ENCODE results near the gene FGA. TPM values are rescaled to one million over a fixed set of nuclear protein-coding genes. Genes with fewer than 3 reads are reported as not detected.

FGA gene
- polyA plus RNA-seq, 2 of the 4 experiments (the other 2 are of a cell fraction): 10.2 to 130 TPM

- POLR2A ChIA-PET: no interaction called here
- H3K4me1 ChIP-seq: peaks cover 4% of the 10 kb centered on the region
- whole genome bisulfite sequencing (ENCODE audit: missing lambda C conversion rate): 94% methylated on average over 6 of the region's 6 CpGs
- ATAC-seq: no peak
- no peaks in the 10 kb centered on the region for H3K9me3 ChIP-seq
- TF ChIP-seq HOXB5 (CRISPR knock-in tag; IDR thresholded peaks at IDR 0.05): no peak
- H3K27ac ChIP-seq: no peak overlapping the region
- no peak overlapping the region for H3K4me3 ChIP-seq
- FAIRE-seq: no peak
- DNase-seq (ENCODE audit: low read depth in 1 of 2, low spot score in 1 of 2): no peak
- CTCF ChIA-PET: interaction anchor here (1.3 to 3.0 kb wide), 3 partner anchors 12 to 48 kb away, joined by 3 to 11 read pairs (median 4); no protein-coding TSS in a partner anchor
- no peak overlapping the region for H3K4me2 ChIP-seq
These were observed 16.5 kb upstream of the FGA start for GRCh38 chr4:154606728-154607723.

GRCh38 chr4:154604696-154605200 lies 14.2 kb upstream of the FGA start:
- H3K9me3 ChIP-seq: no peaks in the 10 kb centered on the region
- ATAC-seq: no peak
- FAIRE-seq: no peak
- 83% methylated on average over 4 of the region's 4 CpGs for WGBS (ENCODE audit: missing lambda C conversion rate)
- ChIA-PET CTCF (interaction anchor here (0.7 kb wide), 1 partner anchor 17 kb away, joined by 3 read pairs; no protein-coding TSS in a partner anchor), POLR2A (no interaction called here)
- H3K4me3 ChIP-seq: no peak overlapping the region
- H3K4me1 ChIP-seq: no peaks in the 10 kb centered on the region
- TF ChIP-seq ZC3H11A (IDR thresholded peaks at IDR 0.05) (no peak), CBX2 (IDR thresholded peaks at IDR 0.05; ENCODE audit: borderline replicate concordance, low read depth) (no peak), BHLHE40 (IDR thresholded peaks at IDR 0.05; ENCODE audit: low read depth, low read length) (no peak), KDM5A (IDR thresholded peaks at IDR 0.05) (no peak), ZNF302 (CRISPR knock-in tag; IDR thresholded peaks at IDR 0.05) (no peak), MAX (IDR thresholded peaks at IDR 0.05) (no peak), TP53 (CRISPR knock-in tag; IDR thresholded peaks at IDR 0.05) (no peak), SREBF2 (IDR thresholded peaks at IDR 0.05) (no peak), EP300 (IDR thresholded peaks at IDR 0.05) (no peak), ATOH8 (CRISPR knock-in tag; IDR thresholded peaks at IDR 0.05; ENCODE audit: low read depth) (no peak), USF2 (IDR thresholded peaks at IDR 0.05) (no peak), MAFK (IDR thresholded peaks at IDR 0.05; ENCODE audit: partially characterized antibody) (no peak), HES2 (IDR thresholded peaks at IDR 0.05) (no peak), NFE2L2 (conservative IDR thresholded peaks at IDR 0.05; ENCODE audit: low read length) (no peak), CEBPB (IDR thresholded peaks at IDR 0.05) (no peak), JUNB (IDR thresholded peaks at IDR 0.05) (no peak), FOXS1 (CRISPR knock-in tag; IDR thresholded peaks at IDR 0.05) (no peak)
- DNase-seq (ENCODE audit: low read depth in 1 of 2, low spot score in 1 of 2): no peak
- H3K4me2 ChIP-seq: no peak overlapping the region
- no peak overlapping the region for H3K27ac ChIP-seq

- ChIA-PET POLR2A (no interaction called here), CTCF (interaction anchor here (1.6 kb wide), 1 partner anchor 204 kb away, joined by 4 read pairs; no protein-coding TSS in a partner anchor)
- FAIRE-seq: no peak
- WGBS (ENCODE audit: missing lambda C conversion rate): 91% methylated on average over 6 of the region's 6 CpGs
- ATAC-seq: no peak
- DNase-seq (ENCODE audit: low read depth in 1 of 2, low spot score in 1 of 2): no peak
- Histone ChIP-seq H3K4me1 (peaks cover 12% of the 10 kb centered on the region), H3K9me3 (no peaks in the 10 kb centered on the region), H3K4me3 (no peak overlapping the region), H3K27ac (no peak overlapping the region), H3K4me2 (no peak overlapping the region)
- TF ChIP-seq PHF8 (IDR thresholded peaks at IDR 0.05; ENCODE audit: borderline replicate concordance, low read depth) (no peak), FOSL2 (IDR thresholded peaks at IDR 0.05) (no peak), FOSL2 (CRISPR knock-in tag; IDR thresholded peaks at IDR 0.05) (no peak), E2F6 (IDR thresholded peaks at IDR 0.05; ENCODE audit: borderline replicate concordance, low read depth) (no peak), TP53 (CRISPR knock-in tag; IDR thresholded peaks at IDR 0.05) (no peak), FOXS1 (CRISPR knock-in tag; IDR thresholded peaks at IDR 0.05) (no peak), JUNB (IDR thresholded peaks at IDR 0.05) (no peak), HOXB5 (CRISPR knock-in tag; IDR thresholded peaks at IDR 0.05) (no peak), MAZ (IDR thresholded peaks at IDR 0.05; ENCODE audit: borderline replicate concordance, low read depth, low read length) (no peak), POLR2AphosphoS2 (conservative IDR thresholded peaks at IDR 0.05; ENCODE audit: low read length) (no peak)
These were observed 12.7 kb upstream of the FGA start for GRCh38 chr4:154603033-154603943.
